Endodermal cell (in vitro differentiated cells): ENCODE results near the gene PHGDH. TPM values are rescaled to one million over a fixed set of nuclear protein-coding genes. Genes with fewer than 3 reads are reported as not detected.

Experiments used
- DNase-seq: peaks from one replicate; pipeline ENCODE4 v3.0.0-alpha.2; 2017
- H3K27ac ChIP-seq: 2 replicates; pipeline ENCODE4 v1.5.1; 2013; ENCODE audit warnings: mild to moderate bottlenecking, low read depth, low read length, moderate library complexity
- H3K27me3 ChIP-seq: 2 replicates; pipeline ENCODE4 v1.6.1; 2013; ENCODE audit warnings: mild to moderate bottlenecking, low read length, moderate library complexity; ENCODE audit not compliant: insufficient read depth, control insufficient read depth, poor library complexity, severe bottlenecking
- H3K36me3 ChIP-seq: 2 replicates; pipeline ENCODE4 v1.7.0; 2013; ENCODE audit warnings: mild to moderate bottlenecking, low read length, moderate library complexity; ENCODE audit not compliant: control insufficient read depth, insufficient read depth
- H3K4me1 ChIP-seq: one replicate; pipeline ENCODE4 v1.7.0; 2013; ENCODE audit warnings: low read length; ENCODE audit not compliant: control insufficient read depth, insufficient read depth
- H3K4me3 ChIP-seq: 2 replicates; pipeline ENCODE4 v1.5.1; 2013; ENCODE audit warnings: mild to moderate bottlenecking, low read length, moderate library complexity
- H3K9ac ChIP-seq: 2 replicates; pipeline ENCODE4 v1.6.1; 2013; ENCODE audit warnings: mild to moderate bottlenecking, low read length, moderate library complexity; ENCODE audit not compliant: poor library complexity, severe bottlenecking; ENCODE audit errors: extremely low read depth
- H3K9me3 ChIP-seq: 2 replicates; pipeline ENCODE4 v1.6.1; 2013; ENCODE audit warnings: mild to moderate bottlenecking, low read length, moderate library complexity; ENCODE audit not compliant: control insufficient read depth
- H3K27ac Mint-ChIP-seq: 2 replicates; pipeline ENCODE4 v1.8.0; 2020; ENCODE audit warnings: mixed read lengths
- H3K27me3 Mint-ChIP-seq: 2 replicates; pipeline ENCODE4 v1.8.0; 2021; ENCODE audit warnings: mild to moderate bottlenecking, mixed read lengths; ENCODE audit not compliant: insufficient read depth
- H3K36me3 Mint-ChIP-seq: 2 replicates; pipeline ENCODE4 v1.8.0; 2020; ENCODE audit warnings: low read depth, mixed read lengths
- H3K4me1 Mint-ChIP-seq: 2 replicates; pipeline ENCODE4 v1.8.0; 2020; ENCODE audit warnings: mixed read lengths
- H3K4me3 Mint-ChIP-seq: 2 replicates; pipeline ENCODE4 v1.8.0; 2020; ENCODE audit warnings: mild to moderate bottlenecking, moderate library complexity, mixed read lengths
- H3K9me3 Mint-ChIP-seq: 2 replicates; pipeline ENCODE4 v1.8.0; 2020; ENCODE audit warnings: mild to moderate bottlenecking, mixed read lengths
- CTCF ChIP-seq: fragments of 200-600 bp; sonication (generic); conservative IDR thresholded peaks from 2 replicates; pipeline ENCODE4 v1.5.0; 2021; ENCODE audit warnings: antibody characterized with exemption, mild to moderate bottlenecking
- WGBS, 2 experiments: methylation state at CpG; one replicate each; pipeline versions ENCODE4 v1.1.5 to v1.1.7; 2013; ENCODE audit warnings: missing lambda C conversion rate in 2 of 2, mixed read lengths in 1 of 2; ENCODE audit not compliant: insufficient coverage in 1 of 2, insufficient read length in 1 of 2; 5-methylcytosine and 5-hydroxymethylcytosine counted together
- total RNA-seq, 2 donors: library from RNA; stranded (reverse); fragmentation: NEBNext Ultra II Directional in 1 of 2; extraction: Animal tissue kit (Norgen Biotek cat#: 25700) in 1 of 2; gene quantifications; 2 replicates in 1 of 2; 3 replicates in 1 of 2; pipeline ENCODE4 v1.2.1, GENCODE V29; 2021

Gene PHGDH
- total RNA-seq, 2 donors from 2014 or later = 156 to 176 TPM

- Histone ChIP-seq H3K4me1 (peaks cover 5% of the 10 kb centered on the region), H3K9me3 (no peaks in the 10 kb centered on the region), H3K27me3 (no peaks in the 10 kb centered on the region), H3K9ac (no peak overlapping the region), H3K36me3 (peaks cover 74% of the 10 kb centered on the region), H3K27ac (no peak overlapping the region), H3K4me3 (no peak overlapping the region)
- no peak for TF ChIP-seq CTCF
- 92 to 100% methylated on average over 1 to 3 of the region's 3 CpGs for WGBS, 2 experiments
- H3K4me3 Mint-ChIP-seq = no peak overlapping the region
- no peak overlapping the region for H3K27ac Mint-ChIP-seq
- peaks cover 67% of the 10 kb centered on the region for H3K36me3 Mint-ChIP-seq
- no peaks in the 10 kb centered on the region for H3K9me3 Mint-ChIP-seq
- DNase-seq = no peak
- peaks cover 2% of the 10 kb centered on the region for H3K4me1 Mint-ChIP-seq
- no peaks in the 10 kb centered on the region for H3K27me3 Mint-ChIP-seq
These were observed 22.0 kb downstream of the PHGDH start for GRCh38 chr1:119733754-119734153.

GRCh38 chr1:119735217-119735616 is 23.5 kb downstream of the PHGDH start:
- no peaks in the 10 kb centered on the region for H3K9me3 ChIP-seq
- no peak for DNase-seq
- 92 to 94% methylated on average over 11 to 14 of the region's 14 CpGs for WGBS, 2 experiments
- H3K27ac ChIP-seq = no peak overlapping the region
- peaks cover 2% of the 10 kb centered on the region for H3K4me1 Mint-ChIP-seq
- no peak overlapping the region for H3K9ac ChIP-seq
- no peaks in the 10 kb centered on the region for H3K27me3 Mint-ChIP-seq
- peaks cover 64% of the 10 kb centered on the region for H3K36me3 ChIP-seq
- H3K9me3 Mint-ChIP-seq = no peaks in the 10 kb centered on the region
- H3K27me3 ChIP-seq = no peaks in the 10 kb centered on the region
- H3K4me3 ChIP-seq = no peak overlapping the region
- no peak overlapping the region for H3K4me3 Mint-ChIP-seq
- no peak for TF ChIP-seq CTCF
- peaks cover 5% of the 10 kb centered on the region for H3K4me1 ChIP-seq
- peaks cover 66% of the 10 kb centered on the region for H3K36me3 Mint-ChIP-seq
- no peak overlapping the region for H3K27ac Mint-ChIP-seq

GRCh38 chr1:119736649-119737039 is 24.9 kb downstream of the PHGDH start:
- Histone ChIP-seq H3K27me3 (no peaks in the 10 kb centered on the region), H3K4me3 (no peak overlapping the region), H3K4me1 (peaks cover 5% of the 10 kb centered on the region), H3K27ac (no peak overlapping the region), H3K36me3 (peaks cover 52% of the 10 kb centered on the region), H3K9ac (no peak overlapping the region), H3K9me3 (no peaks in the 10 kb centered on the region)
- TF ChIP-seq CTCF = no peak
- 100% methylated on average over 2 of the region's 2 CpGs; no CpG with 5 or more reads in 1 of the 2 experiments for WGBS, 2 experiments
- Mint-ChIP-seq H3K4me1 (peaks cover 2% of the 10 kb centered on the region), H3K27me3 (no peaks in the 10 kb centered on the region), H3K36me3 (peaks cover 62% of the 10 kb centered on the region), H3K27ac (no peak overlapping the region), H3K4me3 (no peak overlapping the region), H3K9me3 (no peaks in the 10 kb centered on the region)
- no peak for DNase-seq
